Uterus (tissue), 2 donors: ENCODE measurements around the gene LCT.

ENCODE experiments used
- POLR2A ChIP-seq, 2 donors: fragments of 450-650 bp; IDR thresholded peaks; one replicate each; pipeline ENCODE4 v1.6.1; 2016; ENCODE audit warnings: antibody characterized with exemption in 2 of 2, mild to moderate bottlenecking in 1 of 2, moderate library complexity in 1 of 2
- TF ChIP-seq, protein P1 (sequence below), 4 experiments: fragments of 200-600 bp in 2 of 4; fragments of 450-650 bp in 2 of 4; sonication (generic) in 2 of 4; IDR thresholded peaks; one replicate each; pipeline ENCODE4 v1.5.1; 2016 to 2019; ENCODE audit warnings: antibody characterized with exemption in 4 of 4, mild to moderate bottlenecking in 2 of 4, moderate library complexity in 1 of 4

DNA sequence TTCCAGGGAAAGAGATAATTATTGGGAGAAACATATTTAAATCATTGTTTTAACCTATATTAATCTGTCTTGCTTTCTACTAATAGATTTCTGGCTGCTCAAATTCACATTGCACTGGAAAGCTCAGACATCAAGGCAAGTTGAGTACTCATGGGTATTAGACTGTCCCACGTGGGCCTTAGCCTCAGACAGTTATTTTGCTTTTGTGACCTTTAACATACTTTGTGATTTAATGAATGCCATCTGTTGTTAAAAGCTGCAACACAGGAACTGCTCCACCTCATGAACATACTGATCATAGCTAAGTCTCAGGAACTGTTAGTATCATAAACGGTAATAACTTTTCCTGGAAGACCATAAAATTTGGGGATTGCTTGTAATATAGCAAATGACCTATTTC is 2.7 kb upstream of the LCT start:
- TF ChIP-seq POLR2A (IDR thresholded peaks at IDR 0.05) = no peak
- TF ChIP-seq, protein P1, sequence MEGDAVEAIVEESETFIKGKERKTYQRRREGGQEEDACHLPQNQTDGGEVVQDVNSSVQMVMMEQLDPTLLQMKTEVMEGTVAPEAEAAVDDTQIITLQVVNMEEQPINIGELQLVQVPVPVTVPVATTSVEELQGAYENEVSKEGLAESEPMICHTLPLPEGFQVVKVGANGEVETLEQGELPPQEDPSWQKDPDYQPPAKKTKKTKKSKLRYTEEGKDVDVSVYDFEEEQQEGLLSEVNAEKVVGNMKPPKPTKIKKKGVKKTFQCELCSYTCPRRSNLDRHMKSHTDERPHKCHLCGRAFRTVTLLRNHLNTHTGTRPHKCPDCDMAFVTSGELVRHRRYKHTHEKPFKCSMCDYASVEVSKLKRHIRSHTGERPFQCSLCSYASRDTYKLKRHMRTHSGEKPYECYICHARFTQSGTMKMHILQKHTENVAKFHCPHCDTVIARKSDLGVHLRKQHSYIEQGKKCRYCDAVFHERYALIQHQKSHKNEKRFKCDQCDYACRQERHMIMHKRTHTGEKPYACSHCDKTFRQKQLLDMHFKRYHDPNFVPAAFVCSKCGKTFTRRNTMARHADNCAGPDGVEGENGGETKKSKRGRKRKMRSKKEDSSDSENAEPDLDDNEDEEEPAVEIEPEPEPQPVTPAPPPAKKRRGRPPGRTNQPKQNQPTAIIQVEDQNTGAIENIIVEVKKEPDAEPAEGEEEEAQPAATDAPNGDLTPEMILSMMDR (IDR thresholded peaks at IDR 0.05) = no peak
